GM23248 (cell line): Measurements from ENCODE around the gene OLFM3. TPM values are rescaled to one million over a fixed set of nuclear protein-coding genes. Genes with fewer than 3 reads are reported as not detected.

Experiments
- DNase-seq: peaks from one replicate; pipeline ENCODE4 v3.0.0-alpha.2; 2015
- H2AFZ ChIP-seq: fragments of 200-600 bp; sonication (generic); 2 replicates; pipeline ENCODE4 v1.6.1; 2016; ENCODE audit warnings: antibody characterized with exemption
- H3F3A ChIP-seq: fragments of 200-600 bp; sonication (generic); 2 replicates; pipeline ENCODE4 v1.6.1; 2016; ENCODE audit warnings: mild to moderate bottlenecking, antibody characterized with exemption, mixed run types; ENCODE audit not compliant: insufficient read depth
- H3K27ac ChIP-seq: fragments of 200-600 bp; sonication (generic); 2 replicates; pipeline ENCODE4 v1.5.1; 2016; ENCODE audit warnings: mild to moderate bottlenecking
- H3K27me3 ChIP-seq: fragments of 200-600 bp; sonication (generic); replicated peaks from 2 replicates; pipeline ENCODE4 v1.6.1; 2016; ENCODE audit warnings: mild to moderate bottlenecking; ENCODE audit not compliant: insufficient read depth
- H3K36me3 ChIP-seq: fragments of 200-600 bp; sonication (generic); 2 replicates; pipeline ENCODE4 v1.6.1; 2016; ENCODE audit warnings: low read depth, mild to moderate bottlenecking
- H3K4me1 ChIP-seq: fragments of 200-600 bp; sonication (generic); 2 replicates; pipeline ENCODE4 v1.6.1; 2016; ENCODE audit warnings: mild to moderate bottlenecking; ENCODE audit not compliant: insufficient read depth
- H3K4me2 ChIP-seq: fragments of 200-600 bp; sonication (generic); one replicate; pipeline ENCODE4 v1.6.1; 2016; ENCODE audit warnings: mild to moderate bottlenecking; ENCODE audit not compliant: unreplicated experiment
- H3K4me3 ChIP-seq: fragments of 200-600 bp; sonication (generic); 2 replicates; pipeline ENCODE4 v1.5.1; 2016; ENCODE audit warnings: mild to moderate bottlenecking
- H3K79me2 ChIP-seq: fragments of 200-600 bp; sonication (generic); 2 replicates; pipeline ENCODE4 v1.6.1; 2016; ENCODE audit warnings: mild to moderate bottlenecking; ENCODE audit not compliant: insufficient read depth
- H3K9ac ChIP-seq: fragments of 200-600 bp; sonication (generic); 2 replicates; pipeline ENCODE4 v1.6.1; 2016; ENCODE audit warnings: mild to moderate bottlenecking
- H3K9me2 ChIP-seq: fragments of 200-600 bp; sonication (generic); 2 replicates; pipeline ENCODE4 v1.6.1; 2016; ENCODE audit warnings: mixed run types, mild to moderate bottlenecking, moderate library complexity; ENCODE audit not compliant: insufficient read depth
- H3K9me3 ChIP-seq: fragments of 200-600 bp; sonication (generic); one replicate; pipeline ENCODE4 v1.6.1; 2017; ENCODE audit warnings: low read depth
- H4K20me1 ChIP-seq: fragments of 200-600 bp; sonication (generic); 2 replicates; pipeline ENCODE4 v1.6.0; 2016; ENCODE audit not compliant: insufficient read depth
- EZH2 ChIP-seq: fragments of 200-600 bp; sonication (generic); IDR thresholded peaks from 2 replicates; pipeline ENCODE4 v1.6.1; 2018; ENCODE audit warnings: antibody characterized with exemption, mild to moderate bottlenecking; ENCODE audit not compliant: insufficient read depth, poor library complexity, severe bottlenecking
- EZH2phosphoT487 ChIP-seq: fragments of 200-600 bp; sonication (generic); IDR thresholded peaks from 2 replicates; pipeline ENCODE4 v1.6.1; 2018; ENCODE audit warnings: antibody characterized with exemption, moderate library complexity, mild to moderate bottlenecking, low read depth; ENCODE audit not compliant: insufficient read depth
- WGBS, 2 experiments: methylation state at CpG; one replicate each; pipeline ENCODE4 v1.1.6; 2015 to 2017; ENCODE audit warnings: low lambda C conversion rate in 2 of 2, low coverage in 1 of 2; ENCODE audit errors: missing lambda C conversion rate in 2 of 2; 5-methylcytosine and 5-hydroxymethylcytosine counted together
- in situ Hi-C: fragments of 300-500 bp; cut with MboI; formaldehyde crosslinking; loops from 2 replicates; pipeline ENCODE4 v1.15.0; 2020
- polyA plus RNA-seq: library from polyadenylated mRNA; unstranded; fragments of >200 nt; fragmentation: Nextera tagmentation; extraction: Ambion mirVana; gene quantifications from 2 replicates; pipeline ENCODE4 v1.2.1, GENCODE V29; 2016
- small RNA-seq: library from RNA; depleted of rRNA; stranded (forward); fragments of <200 nt; gene quantifications from one replicate; pipeline ENCODE3, GENCODE V24; 2014; ENCODE audit warnings: low read depth, low replicate concordance
- total RNA-seq: library from RNA; depleted of rRNA; stranded (reverse); fragments of >200 nt; shearing (Covaris generic); gene quantifications from 2 replicates; pipeline ENCODE4 v1.2.3, GENCODE V29; 2014

OLFM3 gene
- total and polyA plus RNA-seq, 2 experiments from 2014 or later: not detected

- in situ Hi-C loops: no loop called here
- H3K4me1 ChIP-seq: no peaks in the 10 kb centered on the region
- no peaks in the 10 kb centered on the region for H3F3A ChIP-seq
- no peaks in the 10 kb centered on the region for H3K36me3 ChIP-seq
- H3K27me3 ChIP-seq: no peaks in the 10 kb centered on the region
- H4K20me1 ChIP-seq: no peaks in the 10 kb centered on the region
- no peaks in the 10 kb centered on the region for H3K79me2 ChIP-seq
- H3K27ac ChIP-seq: no peak overlapping the region
- no peak overlapping the region for H3K4me3 ChIP-seq
- no peaks in the 10 kb centered on the region for H3K9me2 ChIP-seq
- no peak overlapping the region for H2AFZ ChIP-seq
- DNase-seq: no peak
- H3K9me3 ChIP-seq: no peaks in the 10 kb centered on the region
- no peak overlapping the region for H3K4me2 ChIP-seq
- no peak overlapping the region for H3K9ac ChIP-seq
- 37% methylated on average over 2 of the region's 2 CpGs for WGBS, 2 experiments
- TF ChIP-seq EZH2phosphoT487 (no peak), EZH2 (no peak)
These were observed 240.3 kb downstream of the OLFM3 start for GRCh38 chr1:101756411-101756810.

Small RNA genes lying within 50 kb of the gene (small RNA-seq; reads per million reads assigned to genes)
- not detected for gene RNU6-352P
